ENCODE results near the gene SLC18A3. TPM values are rescaled to one million over a fixed set of nuclear protein-coding genes. Genes with fewer than 3 reads are reported as not detected.

SLC18A3 gene
- total and polyA plus RNA-seq, 12 donors: not detected

- WGBS, 2 donors: 72 to 74% methylated on average over 9 of the region's 9 CpGs
Observed at GRCh38 chr10:49572594-49573114, 37.5 kb upstream of the SLC18A3 start.

GRCh38 chr10:49575489-49576072 lies 34.5 kb upstream of the SLC18A3 start:
- TF ChIP-seq CTCF (IDR thresholded peaks at IDR 0.05): no peak
- intact Hi-C loops (cut with DNase I): no loop called here
- Histone ChIP-seq H3K9me3 (no peaks in the 10 kb centered on the region), H3K36me3 (no peaks in the 10 kb centered on the region), H3K4me3 (no peak overlapping the region), H3K27ac (no peak overlapping the region), H3K4me1 (no peaks in the 10 kb centered on the region), H3K27me3 (peaks cover 0 to 6% (median 0%) of the 10 kb centered on the region in 7 donors)
- 83% methylated on average over 11 of the region's 11 CpGs for WGBS, 2 donors
- ATAC-seq (no peak), DNase-seq (no peak)

More at GRCh38 chr10:49572594-49573114, 37.5 kb upstream of the SLC18A3 start:
- H3K9me3 ChIP-seq: peaks cover 0 to 13% (median 0%) of the 10 kb centered on the region in 11 donors
- no peaks in the 10 kb centered on the region for H3K4me1 ChIP-seq
- ATAC-seq: no peak
- peaks cover 0 to 6% (median 0%) of the 10 kb centered on the region in 7 donors for H3K27me3 ChIP-seq
- intact Hi-C loops (cut with DNase I): no loop called here
- no peak overlapping the region for H3K4me3 ChIP-seq
- no peak for TF ChIP-seq CTCF (IDR thresholded peaks at IDR 0.05)
- no peak overlapping the region for H3K27ac ChIP-seq
- DNase-seq: no peak
- H3K36me3 ChIP-seq: no peaks in the 10 kb centered on the region

- Histone ChIP-seq H3K36me3 (no peaks in the 10 kb centered on the region), H3K4me3 (no peak overlapping the region), H3K27me3 (peaks cover 0 to 6% (median 0%) of the 10 kb centered on the region in 7 donors), H3K4me1 (no peaks in the 10 kb centered on the region), H3K27ac (no peak overlapping the region), H3K9me3 (no peaks in the 10 kb centered on the region)
- WGBS, 2 donors: 61 to 70% methylated on average over 2 of the region's 2 CpGs
- intact Hi-C loops (cut with DNase I): no loop called here
- DNase-seq (no peak), ATAC-seq (no peak)
- TF ChIP-seq CTCF (IDR thresholded peaks at IDR 0.05): no peak
Observed at GRCh38 chr10:49577182-49577925, 32.8 kb upstream of the SLC18A3 start.

- intact Hi-C loops (cut with DNase I): no loop called here
- ATAC-seq (no peak), DNase-seq (no peak)
- WGBS, 2 donors: 88% methylated on average over 3 of the region's 3 CpGs
- Histone ChIP-seq H3K4me1 (no peaks in the 10 kb centered on the region), H3K27ac (no peak overlapping the region), H3K9me3 (no peaks in the 10 kb centered on the region), H3K4me3 (no peak overlapping the region), H3K36me3 (no peaks in the 10 kb centered on the region), H3K27me3 (peaks cover 0 to 9% (median 0%) of the 10 kb centered on the region in 7 donors)
- TF ChIP-seq CTCF (IDR thresholded peaks at IDR 0.05): no peak
Observed at GRCh38 chr10:49578392-49578791, 31.7 kb upstream of the SLC18A3 start.
